Measurements from ENCODE around the gene UMAD1. TPM values are rescaled to one million over a fixed set of nuclear protein-coding genes. Genes with fewer than 3 reads are reported as not detected.

Gene UMAD1
- total and polyA plus RNA-seq, 2 of the 4 experiments (the other 2 are of a cell fraction) = 5.2 to 8.4 TPM

- DNase-seq = no peak
- in situ Hi-C loops (cut with MboI; ENCODE audit: low sequenced_read_pairs) (loop anchor here (25.0 kb wide), 1 partner anchor 539 kb away; no protein-coding TSS in a partner anchor), intact Hi-C loops (cut with micrococcal nuclease) (no loop called here), dilution Hi-C loops (cut with HindIII; ENCODE audit: low sequenced_read_pairs, unreplicated experiment) (no loop called here)
- Histone ChIP-seq H2BK120ac (ENCODE audit: low read depth, low read length) (no peak overlapping the region), H3K27ac (ENCODE audit: insufficient read depth, low read length) (no peak overlapping the region), H3K4ac (ENCODE audit: low read depth, low read length) (no peak overlapping the region), H2AK9ac (replicated peaks; ENCODE audit: low read depth, low read length, poor library complexity) (no peak overlapping the region), H3K9me3 (ENCODE audit: control insufficient read depth, insufficient read depth, low read length) (no peaks in the 10 kb centered on the region), H3K4me3 (ENCODE audit: insufficient read depth, low read depth, low read length) (no peak overlapping the region), H3K36me3 (ENCODE audit: control insufficient read depth, insufficient read depth, low read length) (no peaks in the 10 kb centered on the region), H3K9ac (ENCODE audit: low read depth, low read length) (no peak overlapping the region), H3K79me1 (ENCODE audit: low read depth in 1 of 2, low read length in 2 of 2) (no peaks in the 10 kb centered on the region; a peak in 1 of 4 replicates), H4K8ac (ENCODE audit: low read depth in 2 of 2, low read length in 2 of 2) (no peak overlapping the region), H2BK5ac (ENCODE audit: low read depth, low read length, poor library complexity, severe bottlenecking) (no peak overlapping the region), H3K4me1 (ENCODE audit: control insufficient read depth, insufficient read depth, low read length) (no peaks in the 10 kb centered on the region), H3K14ac (replicated peaks; ENCODE audit: low read depth, low read length) (no peak overlapping the region), H3K18ac (ENCODE audit: low read depth, low read length) (no peak overlapping the region), H2AFZ (replicated peaks; ENCODE audit: low read length, poor library complexity) (no peak overlapping the region), H4K5ac (ENCODE audit: low read depth, low read length) (no peak overlapping the region), H3K56ac (ENCODE audit: extremely low read depth, insufficient read depth, low read length) (no peak overlapping the region), H2BK15ac (ENCODE audit: low read depth, low read length) (no peak overlapping the region), H3K23ac (ENCODE audit: low read depth, low read length) (no peak overlapping the region), H3K9me1 (ENCODE audit: insufficient read depth, low read length) (no peaks in the 10 kb centered on the region), H4K91ac (ENCODE audit: insufficient read depth, low read depth, low read length) (no peak overlapping the region), H3K27me3 (ENCODE audit: control insufficient read depth, insufficient read depth, low read length) (no peaks in the 10 kb centered on the region), H2AK5ac (ENCODE audit: low read depth, low read length) (no peak overlapping the region), H2BK20ac (ENCODE audit: low read depth, low read length) (no peak overlapping the region), H3K4me2 (ENCODE audit: low read depth, low read length) (no peak overlapping the region), H4K20me1 (ENCODE audit: insufficient read depth, low read length) (no peaks in the 10 kb centered on the region)
- no peak for ATAC-seq (ENCODE audit: low read depth)
- no TSS peak for BruUV-seq (replicated peaks)
- CTCF ChIA-PET = no interaction called here
- POLR2A ChIA-PET (ENCODE audit: unreplicated experiment) = no interaction called here
- TF ChIP-seq FOS (IDR thresholded peaks at IDR 0.05; ENCODE audit: low read depth, low read length) (no peak), NFE2L2 (IDR thresholded peaks at IDR 0.05; ENCODE audit: low read depth, low read length) (no peak), RFX5 (IDR thresholded peaks at IDR 0.05; ENCODE audit: low read depth, low read length) (no peak), RCOR1 (IDR thresholded peaks at IDR 0.05; ENCODE audit: insufficient replicate concordance, low read length) (no peak), POLR2A (IDR thresholded peaks at IDR 0.05; ENCODE audit: low read depth, low read length) (no peak), MAFK (IDR thresholded peaks at IDR 0.05; ENCODE audit: low read depth, low read length) (no peak), CEBPB (IDR thresholded peaks at IDR 0.05; ENCODE audit: low read depth, low read length) (no peak)
- WGBS, 2 experiments (ENCODE audit: extremely low coverage in 2 of 2, insufficient read length in 1 of 2) = no CpG with 5 or more reads among the region's 2 CpGs
These were observed 32.6 kb downstream of the UMAD1 start for GRCh38 chr7:7673240-7673550.
